Colonic mucosa (tissue), 4 donors: ENCODE data around the gene MEGF6. TPM values are rescaled to one million over a fixed set of nuclear protein-coding genes. Genes with fewer than 3 reads are reported as not detected.

Experiments
- DNase-seq: peaks from one replicate; pipeline ENCODE4 v3.0.0-alpha.2; 2020
- H3K27ac ChIP-seq: fragments of 200-600 bp; one replicate; pipeline ENCODE4 v1.8.0; 2021
- H3K27me3 ChIP-seq: fragments of 200-600 bp; one replicate; pipeline ENCODE4 v1.8.0; 2021
- H3K36me3 ChIP-seq: fragments of 200-600 bp; one replicate; pipeline ENCODE4 v1.8.0; 2021
- H3K4me1 ChIP-seq: fragments of 200-600 bp; one replicate; pipeline ENCODE4 v1.8.0; 2021; ENCODE audit warnings: mild to moderate bottlenecking
- H3K4me3 ChIP-seq: fragments of 200-600 bp; one replicate; pipeline ENCODE4 v1.8.0; 2021
- H3K9ac ChIP-seq, 2 donors: one replicate each; pipeline ENCODE4 v1.7.0; 2013; ENCODE audit warnings: control low read depth in 2 of 2, low read depth in 2 of 2, low read length in 2 of 2
- H3K9me3 ChIP-seq: fragments of 200-600 bp; one replicate; pipeline ENCODE4 v1.8.0; 2021
- CTCF ChIP-seq: fragments of 200-600 bp; IDR thresholded peaks from one replicate; pipeline ENCODE4 v1.8.0; 2022; ENCODE audit warnings: antibody characterized with exemption, mild to moderate bottlenecking
- intact Hi-C: fragments of 100-400 bp; cut with DNase I; formaldehyde crosslinking; loops from one replicate; pipeline ENCODE4 v1.14.1; 2022
- total RNA-seq, 2 donors: library from RNA; stranded (reverse); fragmentation: NEBNext Ultra II Directional in 1 of 2; extraction: Animal tissue kit (Norgen Biotek cat#: 25700) in 1 of 2; gene quantifications; one replicate each; pipeline ENCODE4 v1.2.1, GENCODE V29; 2021
- donor health status: healthy.
- donor health status: DM: no; HTN: no; CAD: no.
- donor health status: DM: no; HTN: no; CAD: no.

MEGF6 gene
- total RNA-seq, 2 donors from 2014 or later, result 5.2 to 6.4 TPM

- Histone ChIP-seq H3K36me3 (no peaks in the 10 kb centered on the region), H3K27ac (peak overlapping the region; percentile 91), H3K27me3 (peaks cover 10% of the 10 kb centered on the region), H3K4me3 (peak overlapping the region; percentile 71), H3K9me3 (no peaks in the 10 kb centered on the region), H3K9ac (peak overlapping the region; percentile 86 to 91), H3K4me1 (peaks cover 40% of the 10 kb centered on the region)
- intact Hi-C loops, result no loop called here
- TF ChIP-seq CTCF, result no peak
- DNase-seq, result peak; percentile 68
These were observed 156.3 kb downstream of the MEGF6 start for GRCh38 chr1:3454811-3455618.

- peak; percentile 90 for DNase-seq
- peak within 1 kb of the TSS; percentile 71 for H3K4me3 ChIP-seq
- H3K9me3 ChIP-seq, result no peaks in the 10 kb centered on the region
- H3K36me3 ChIP-seq, result no peaks in the 10 kb centered on the region
- peaks cover 10% of the 10 kb centered on the region for H3K27me3 ChIP-seq
- TF ChIP-seq CTCF, result peak; percentile 53
- H3K4me1 ChIP-seq, result peaks cover 38% of the 10 kb centered on the region
- intact Hi-C loops, result loop anchor here (1.0 kb wide), 1 partner anchor 30 kb away; no protein-coding TSS in a partner anchor
- peak within 1 kb of the TSS; percentile 91 for H3K27ac ChIP-seq
- peak within 1 kb of the TSS; percentile 86 to 91 for H3K9ac ChIP-seq
These were observed 157.2 kb downstream of the MEGF6 start, which contains the start of gene ARHGEF16 for GRCh38 chr1:3453891-3454810. Gene ARHGEF16 (plus strand): TSS chr1:3454665. CDS start chr1:3463085, 8,420 bp downstream.

GRCh38 chr1:3453203-3453761, 158.0 kb downstream of the MEGF6 start:
- intact Hi-C loops, result loop anchor here (1.0 kb wide), 1 partner anchor 31 kb away; no protein-coding TSS in a partner anchor
- H3K27me3 ChIP-seq, result peaks cover 10% of the 10 kb centered on the region
- DNase-seq, result peak; percentile 88
- peak; percentile 96 for TF ChIP-seq CTCF
- no peaks in the 10 kb centered on the region for H3K9me3 ChIP-seq
- no peak overlapping the region for H3K27ac ChIP-seq
- H3K4me1 ChIP-seq, result peaks cover 33% of the 10 kb centered on the region
- no peak overlapping the region for H3K4me3 ChIP-seq
- H3K36me3 ChIP-seq, result no peaks in the 10 kb centered on the region
- H3K9ac ChIP-seq, result peak overlapping the region; percentile 38 to 62

- no peak for DNase-seq
- H3K27me3 ChIP-seq, result peaks cover 10% of the 10 kb centered on the region
- peaks cover 29% of the 10 kb centered on the region for H3K4me1 ChIP-seq
- H3K27ac ChIP-seq, result no peak overlapping the region
- TF ChIP-seq CTCF, result no peak
- H3K9me3 ChIP-seq, result no peaks in the 10 kb centered on the region
- intact Hi-C loops, result loop anchor here (1.0 kb wide), 1 partner anchor 31 kb away; no protein-coding TSS in a partner anchor
- H3K4me3 ChIP-seq, result no peak overlapping the region
- H3K9ac ChIP-seq, result peak overlapping the region in 1 of 2 donors; percentile 39
- no peaks in the 10 kb centered on the region for H3K36me3 ChIP-seq
These were observed 158.5 kb downstream of the MEGF6 start for GRCh38 chr1:3452866-3453175.
